GM19035 (cell line): Measurements from ENCODE around the gene TP53I13.

Source experiments
- ATAC-seq: cut with Tn5 transposase; IDR thresholded peaks from one replicate; pipeline ENCODE4 v1.9.1; 2021; ENCODE audit not compliant: unreplicated experiment

The TP53I13 gene

GRCh38 chr17:29566473-29567303 is 1.8 kb upstream of the TP53I13 start, which contains the start of gene ABHD15:
ABHD15 (minus strand) TSS chr17:29567037; CDS start chr17:29566966, 71 bp downstream.
- peak; percentile 30 for ATAC-seq

- peak; percentile 12 for ATAC-seq
These were observed 1.3 kb upstream of the TP53I13 start for GRCh38 chr17:29567304-29567553.

GRCh38 chr17:29567554-29568330 is 759 bp upstream of the TP53I13 start:
- ATAC-seq: peak; percentile 38

- no peak for ATAC-seq
These were observed 897 bp downstream of the TP53I13 start for GRCh38 chr17:29569245-29569950.

- no peak for ATAC-seq
These were observed 2.0 kb downstream of the TP53I13 start for GRCh38 chr17:29570521-29570920.

GRCh38 chr17:29571486-29571882 is 3.0 kb downstream of the TP53I13 start:
- ATAC-seq: no peak

GRCh38 chr17:29571883-29572681 is 3.6 kb downstream of the TP53I13 start:
- no peak for ATAC-seq

GRCh38 chr17:29572691-29573557 is 4.4 kb downstream of the TP53I13 start:
- no peak for ATAC-seq

- no peak for ATAC-seq
These were observed 5.0 kb downstream of the TP53I13 start for GRCh38 chr17:29573558-29573869.

GRCh38 chr17:29573871-29574731 is 5.6 kb downstream of the TP53I13 start:
- ATAC-seq: no peak

GRCh38 chr17:29574732-29575510 is 6.4 kb downstream of the TP53I13 start:
- no peak for ATAC-seq

GRCh38 chr17:29575511-29576213 is 7.2 kb downstream of the TP53I13 start:
- ATAC-seq: no peak

- ATAC-seq: no peak
These were observed 7.9 kb downstream of the TP53I13 start for GRCh38 chr17:29576214-29577000.

GRCh38 chr17:29577001-29577370 is 8.5 kb downstream of the TP53I13 start:
- no peak for ATAC-seq

- ATAC-seq: no peak
These were observed 9.1 kb downstream of the TP53I13 start for GRCh38 chr17:29577385-29578211.
